ENCODE data around the gene SLC4A4.

SLC4A4 gene

DNA sequence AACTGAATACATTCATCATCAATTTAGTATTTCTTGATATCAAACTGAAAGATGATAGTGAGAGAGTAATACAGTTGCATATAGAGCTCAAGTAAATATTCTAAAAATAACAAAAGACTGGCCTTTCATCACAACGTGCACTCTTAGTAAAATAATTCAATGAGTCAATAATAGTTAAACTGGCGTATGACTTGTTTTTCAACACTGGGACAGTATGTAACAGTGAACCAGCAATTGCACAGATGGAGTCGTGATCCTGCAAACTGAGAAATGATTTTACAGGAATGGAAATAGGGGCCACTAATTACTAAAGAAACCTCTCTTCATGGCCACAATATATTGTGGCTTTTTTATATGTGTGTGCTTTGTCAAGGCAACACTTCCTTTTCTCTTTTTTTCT is 137.4 kb downstream of the SLC4A4 start:
- no peaks in the 10 kb centered on the region for H3K9me3 ChIP-seq (ENCODE audit: control insufficient read depth, insufficient read depth, low read length)
- H3K9ac ChIP-seq (ENCODE audit: low read depth, low read length), result no peak overlapping the region
- H3K36me3 ChIP-seq (ENCODE audit: control insufficient read depth, insufficient read depth, low read length), result no peaks in the 10 kb centered on the region
- no peak overlapping the region for H3K4me3 ChIP-seq (ENCODE audit: low read depth, low read length)
- no peaks in the 10 kb centered on the region for H3K27me3 ChIP-seq (ENCODE audit: control insufficient read depth, insufficient read depth, low read length)
- H3K4me1 ChIP-seq (ENCODE audit: control insufficient read depth, insufficient read depth, low read length), result no peaks in the 10 kb centered on the region

DNA sequence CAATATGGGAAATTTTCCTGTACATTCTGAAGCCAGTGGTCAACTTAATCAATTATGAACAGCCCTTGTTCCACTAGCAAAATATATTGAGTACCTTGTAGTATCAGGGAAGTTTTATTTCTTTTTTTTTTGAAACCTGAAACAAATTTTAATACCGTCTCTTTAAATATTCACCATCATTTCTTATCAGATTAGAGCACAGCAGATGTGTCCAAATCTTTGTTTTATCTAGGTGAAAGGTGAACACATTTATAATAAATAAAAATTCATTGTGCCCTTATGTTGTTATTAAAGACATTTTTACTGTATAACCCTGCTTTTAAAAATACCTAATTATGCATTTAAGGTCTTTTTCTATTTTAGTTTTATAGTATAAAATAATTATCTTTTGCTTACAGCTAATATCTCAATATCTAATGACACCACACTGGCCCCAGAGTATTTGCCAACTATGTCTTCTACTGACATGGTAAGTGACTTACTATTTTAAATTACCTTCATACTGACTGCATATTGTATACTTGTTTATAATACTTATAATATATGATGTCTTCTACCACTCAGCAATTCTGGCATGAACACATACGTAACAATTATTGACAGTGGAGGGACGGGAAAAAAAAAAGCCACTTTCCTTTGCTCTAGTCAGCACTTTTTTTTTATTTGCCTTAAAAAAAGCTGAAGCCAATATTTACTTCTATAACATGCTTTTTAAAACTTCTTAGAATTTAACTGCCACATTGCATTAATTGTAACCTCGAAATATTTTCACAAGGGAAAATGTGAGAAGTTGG is 147.9 kb downstream of the SLC4A4 start:
- H3K27me3 ChIP-seq (ENCODE audit: control insufficient read depth, insufficient read depth, low read length), result no peaks in the 10 kb centered on the region
- no peak overlapping the region for H3K4me3 ChIP-seq (ENCODE audit: low read depth, low read length)
- no peaks in the 10 kb centered on the region for H3K9me3 ChIP-seq (ENCODE audit: control insufficient read depth, insufficient read depth, low read length)
- H3K9ac ChIP-seq (ENCODE audit: low read depth, low read length), result no peak overlapping the region
- no peaks in the 10 kb centered on the region for H3K36me3 ChIP-seq (ENCODE audit: control insufficient read depth, insufficient read depth, low read length)
- peaks cover 3% of the 10 kb centered on the region for H3K4me1 ChIP-seq (ENCODE audit: control insufficient read depth, insufficient read depth, low read length)

- Histone ChIP-seq H3K36me3 (ENCODE audit: control insufficient read depth, insufficient read depth, low read length) (no peaks in the 10 kb centered on the region), H3K9ac (ENCODE audit: low read depth, low read length) (no peak overlapping the region), H3K4me3 (ENCODE audit: low read depth, low read length) (no peak overlapping the region), H3K9me3 (ENCODE audit: control insufficient read depth, insufficient read depth, low read length) (no peaks in the 10 kb centered on the region), H3K4me1 (ENCODE audit: control insufficient read depth, insufficient read depth, low read length) (peaks cover 3% of the 10 kb centered on the region), H3K27me3 (ENCODE audit: control insufficient read depth, insufficient read depth, low read length) (no peaks in the 10 kb centered on the region)
Observed at GRCh38 chr4:71487344-71487920, 148.6 kb downstream of the SLC4A4 start.

- H3K9ac ChIP-seq (ENCODE audit: low read depth, low read length), result no peak overlapping the region
- H3K36me3 ChIP-seq (ENCODE audit: control insufficient read depth, insufficient read depth, low read length), result no peaks in the 10 kb centered on the region
- no peak overlapping the region for H3K4me3 ChIP-seq (ENCODE audit: low read depth, low read length)
- H3K9me3 ChIP-seq (ENCODE audit: control insufficient read depth, insufficient read depth, low read length), result no peaks in the 10 kb centered on the region
- H3K4me1 ChIP-seq (ENCODE audit: control insufficient read depth, insufficient read depth, low read length), result no peaks in the 10 kb centered on the region
- H3K27me3 ChIP-seq (ENCODE audit: control insufficient read depth, insufficient read depth, low read length), result no peaks in the 10 kb centered on the region
Observed at GRCh38 chr4:71494539-71494938, 155.7 kb downstream of the SLC4A4 start.

DNA sequence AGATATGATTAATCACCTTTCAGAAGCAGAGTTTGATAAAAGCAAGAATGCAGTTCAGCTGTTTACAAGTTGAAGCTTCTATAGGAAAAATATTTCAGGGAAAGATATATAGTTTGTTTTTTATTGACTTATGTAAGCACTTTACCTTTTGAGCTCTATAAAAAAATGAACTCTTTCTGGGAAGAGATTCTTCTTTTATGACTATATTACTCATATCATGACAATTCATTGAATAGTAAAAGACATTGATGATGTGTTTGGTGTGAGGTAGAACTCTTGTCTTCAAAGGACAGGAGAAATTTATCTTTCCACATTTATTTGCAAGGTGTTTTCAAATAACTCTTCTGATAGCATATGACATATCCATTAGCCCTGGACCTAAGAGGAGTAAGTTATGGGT is 156.6 kb downstream of the SLC4A4 start:
- Histone ChIP-seq H3K36me3 (ENCODE audit: control insufficient read depth, insufficient read depth, low read length) (no peaks in the 10 kb centered on the region), H3K9ac (ENCODE audit: low read depth, low read length) (no peak overlapping the region), H3K4me3 (ENCODE audit: low read depth, low read length) (no peak overlapping the region), H3K9me3 (ENCODE audit: control insufficient read depth, insufficient read depth, low read length) (no peaks in the 10 kb centered on the region), H3K27me3 (ENCODE audit: control insufficient read depth, insufficient read depth, low read length) (no peaks in the 10 kb centered on the region), H3K4me1 (ENCODE audit: control insufficient read depth, insufficient read depth, low read length) (no peaks in the 10 kb centered on the region)

- Histone ChIP-seq H3K27me3 (ENCODE audit: control insufficient read depth, insufficient read depth, low read length) (no peaks in the 10 kb centered on the region), H3K9ac (ENCODE audit: low read depth, low read length) (no peak overlapping the region), H3K36me3 (ENCODE audit: control insufficient read depth, insufficient read depth, low read length) (no peaks in the 10 kb centered on the region), H3K4me1 (ENCODE audit: control insufficient read depth, insufficient read depth, low read length) (no peaks in the 10 kb centered on the region), H3K4me3 (ENCODE audit: low read depth, low read length) (no peak overlapping the region), H3K9me3 (ENCODE audit: control insufficient read depth, insufficient read depth, low read length) (no peaks in the 10 kb centered on the region)
Observed at GRCh38 chr4:71497078-71497477, 158.3 kb downstream of the SLC4A4 start.

GRCh38 chr4:71498002-71498401 is 159.2 kb downstream of the SLC4A4 start:
- Histone ChIP-seq H3K36me3 (ENCODE audit: control insufficient read depth, insufficient read depth, low read length) (no peaks in the 10 kb centered on the region), H3K4me1 (ENCODE audit: control insufficient read depth, insufficient read depth, low read length) (no peaks in the 10 kb centered on the region), H3K9ac (ENCODE audit: low read depth, low read length) (no peak overlapping the region), H3K4me3 (ENCODE audit: low read depth, low read length) (no peak overlapping the region), H3K27me3 (ENCODE audit: control insufficient read depth, insufficient read depth, low read length) (no peaks in the 10 kb centered on the region), H3K9me3 (ENCODE audit: control insufficient read depth, insufficient read depth, low read length) (no peaks in the 10 kb centered on the region)

- Histone ChIP-seq H3K9ac (ENCODE audit: low read depth, low read length) (no peak overlapping the region), H3K4me1 (ENCODE audit: control insufficient read depth, insufficient read depth, low read length) (no peaks in the 10 kb centered on the region), H3K9me3 (ENCODE audit: control insufficient read depth, insufficient read depth, low read length) (no peaks in the 10 kb centered on the region), H3K36me3 (ENCODE audit: control insufficient read depth, insufficient read depth, low read length) (no peaks in the 10 kb centered on the region), H3K4me3 (ENCODE audit: low read depth, low read length) (no peak overlapping the region), H3K27me3 (ENCODE audit: control insufficient read depth, insufficient read depth, low read length) (no peaks in the 10 kb centered on the region)
Observed at GRCh38 chr4:71498625-71499024, 159.8 kb downstream of the SLC4A4 start.

GRCh38 chr4:71501992-71502391 is 163.2 kb downstream of the SLC4A4 start:
- H3K9me3 ChIP-seq (ENCODE audit: control insufficient read depth, insufficient read depth, low read length), result no peaks in the 10 kb centered on the region
- no peaks in the 10 kb centered on the region for H3K36me3 ChIP-seq (ENCODE audit: control insufficient read depth, insufficient read depth, low read length)

DNA sequence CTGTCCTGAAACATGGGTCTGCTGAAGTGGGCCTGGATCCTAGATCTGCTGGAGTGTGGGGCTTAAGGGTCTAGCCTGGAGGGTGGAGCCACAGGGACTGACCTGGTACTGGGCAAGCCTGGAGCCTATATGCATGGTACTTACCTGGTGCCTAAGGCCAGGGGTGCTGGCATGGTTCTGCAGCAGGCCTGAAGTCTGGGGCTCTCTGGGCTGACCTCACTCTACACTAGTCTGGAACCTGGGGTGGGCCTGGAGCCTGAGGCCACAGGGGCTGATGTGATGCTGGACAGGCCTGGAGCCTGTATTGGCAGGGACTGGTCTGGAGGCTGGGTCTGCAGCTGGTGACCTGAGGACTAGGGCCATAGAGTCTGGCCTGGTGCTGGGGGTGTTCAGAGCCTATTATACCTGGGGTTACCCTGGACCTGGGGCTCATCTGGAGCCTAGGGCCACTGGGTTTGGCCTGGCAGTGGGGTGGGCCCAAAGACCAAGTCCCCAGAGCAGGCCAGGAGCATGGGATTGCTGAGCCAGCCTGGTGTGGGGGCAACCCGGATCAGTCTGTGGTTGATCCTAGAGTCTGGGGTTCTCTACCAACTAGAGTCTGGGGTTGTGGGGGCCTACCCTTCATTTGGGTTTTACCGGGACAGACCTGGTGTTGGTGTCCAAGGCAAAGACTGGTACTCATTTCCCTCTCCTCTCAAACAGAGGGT is 179.6 kb downstream of the SLC4A4 start:
- H3K9ac ChIP-seq (ENCODE audit: low read depth, low read length), result no peak overlapping the region
- no peaks in the 10 kb centered on the region for H3K36me3 ChIP-seq (ENCODE audit: control insufficient read depth, insufficient read depth, low read length)
- no peaks in the 10 kb centered on the region for H3K27me3 ChIP-seq (ENCODE audit: control insufficient read depth, insufficient read depth, low read length)
- no peak overlapping the region for H3K4me3 ChIP-seq (ENCODE audit: low read depth, low read length)
- H3K9me3 ChIP-seq (ENCODE audit: control insufficient read depth, insufficient read depth, low read length), result no peaks in the 10 kb centered on the region
- no peaks in the 10 kb centered on the region for H3K4me1 ChIP-seq (ENCODE audit: control insufficient read depth, insufficient read depth, low read length)

More at GRCh38 chr4:71501992-71502391, 163.2 kb downstream of the SLC4A4 start:
- H3K4me1 ChIP-seq (ENCODE audit: control insufficient read depth, insufficient read depth, low read length), result no peaks in the 10 kb centered on the region
- H3K9ac ChIP-seq (ENCODE audit: low read depth, low read length), result no peak overlapping the region
- no peak overlapping the region for H3K4me3 ChIP-seq (ENCODE audit: low read depth, low read length)
- no peaks in the 10 kb centered on the region for H3K27me3 ChIP-seq (ENCODE audit: control insufficient read depth, insufficient read depth, low read length)

GRCh38 chr4:71520308-71520707 is 181.5 kb downstream of the SLC4A4 start:
- H3K9ac ChIP-seq (ENCODE audit: low read depth, low read length), result no peak overlapping the region
- H3K4me1 ChIP-seq (ENCODE audit: control insufficient read depth, insufficient read depth, low read length), result no peaks in the 10 kb centered on the region
- H3K4me3 ChIP-seq (ENCODE audit: low read depth, low read length), result no peak overlapping the region
- no peaks in the 10 kb centered on the region for H3K27me3 ChIP-seq (ENCODE audit: control insufficient read depth, insufficient read depth, low read length)
- no peaks in the 10 kb centered on the region for H3K9me3 ChIP-seq (ENCODE audit: control insufficient read depth, insufficient read depth, low read length)
- no peaks in the 10 kb centered on the region for H3K36me3 ChIP-seq (ENCODE audit: control insufficient read depth, insufficient read depth, low read length)

- H3K9ac ChIP-seq (ENCODE audit: low read depth, low read length), result no peak overlapping the region
- H3K4me1 ChIP-seq (ENCODE audit: control insufficient read depth, insufficient read depth, low read length), result no peaks in the 10 kb centered on the region
- H3K27me3 ChIP-seq (ENCODE audit: control insufficient read depth, insufficient read depth, low read length), result no peaks in the 10 kb centered on the region
- H3K36me3 ChIP-seq (ENCODE audit: control insufficient read depth, insufficient read depth, low read length), result no peaks in the 10 kb centered on the region
- H3K4me3 ChIP-seq (ENCODE audit: low read depth, low read length), result no peak overlapping the region
- H3K9me3 ChIP-seq (ENCODE audit: control insufficient read depth, insufficient read depth, low read length), result no peaks in the 10 kb centered on the region
Observed at GRCh38 chr4:71520850-71521249, 182.0 kb downstream of the SLC4A4 start.

Measured in iPS-15b (cell line).